IMR-90 (cell line): ENCODE results near the gene FRMD3. TPM values are rescaled to one million over a fixed set of nuclear protein-coding genes. Genes with fewer than 3 reads are reported as not detected.

ENCODE experiments used
- ATAC-seq: fragments of 200-7000 bp; cut with Tn5 transposase; 2 replicates; pipeline ENCODE4 v1.9.1; 2020; ENCODE audit warnings: low read depth, mild to moderate bottlenecking, moderate library complexity
- BruUV-seq: library from RNA; stranded (reverse); fragments of 400-500 nt; replicated peaks from 2 replicates; lab custom pipeline; 2021; lab: Mats Ljungman, UMichigan
- CTCF ChIA-PET: fragments of 300-600 bp; formaldehyde crosslinking; extraction: SDS; loops from one replicate; lab custom pipeline; 2021; ENCODE audit warnings: antibody characterized with exemption; lab: Yijun Ruan, JAX
- POLR2A ChIA-PET: fragments of 300-600 bp; sonication (Branson Sonifier 250); formaldehyde crosslinking; loops from one replicate; lab custom pipeline; 2022; ENCODE audit warnings: antibody characterized with exemption; ENCODE audit not compliant: unreplicated experiment; lab: Charles Lee
- DNase-seq: peaks from one replicate; pipeline ENCODE4 v3.0.0; 2013
- H2AFZ ChIP-seq: replicated peaks from 2 replicates; pipeline ENCODE3; 2013; ENCODE audit warnings: low read length, mild to moderate bottlenecking; ENCODE audit not compliant: poor library complexity
- H2AK5ac ChIP-seq: 2 replicates; pipeline ENCODE4 v1.6.1; 2013; ENCODE audit warnings: low read depth, low read length, inconsistent platforms
- H2AK9ac ChIP-seq: replicated peaks from 2 replicates; pipeline ENCODE3; 2013; ENCODE audit warnings: mild to moderate bottlenecking, low read depth, low read length, moderate library complexity; ENCODE audit not compliant: poor library complexity
- H2BK120ac ChIP-seq: 2 replicates; pipeline ENCODE4 v1.6.1; 2013; ENCODE audit warnings: low read depth, low read length, inconsistent platforms
- H2BK15ac ChIP-seq: 3 replicates; pipeline ENCODE4 v1.6.1; 2013; ENCODE audit warnings: low read depth, low read length, inconsistent platforms
- H2BK20ac ChIP-seq: 2 replicates; pipeline ENCODE4 v1.6.1; 2013; ENCODE audit warnings: low read depth, mild to moderate bottlenecking, inconsistent platforms, low read length, moderate library complexity
- H2BK5ac ChIP-seq: 2 replicates; pipeline ENCODE4 v1.6.1; 2013; ENCODE audit warnings: mild to moderate bottlenecking, low read depth, low read length, inconsistent platforms; ENCODE audit not compliant: poor library complexity, severe bottlenecking
- H3K14ac ChIP-seq: replicated peaks from 2 replicates; pipeline ENCODE4 v1.6.1; 2013; ENCODE audit warnings: low read depth, low read length, inconsistent platforms
- H3K18ac ChIP-seq: 2 replicates; pipeline ENCODE4 v1.6.1; 2013; ENCODE audit warnings: low read depth, low read length, control low read depth
- H3K23ac ChIP-seq: 2 replicates; pipeline ENCODE4 v1.6.1; 2013; ENCODE audit warnings: low read depth, low read length, inconsistent platforms
- H3K27ac ChIP-seq: 2 replicates; pipeline ENCODE4 v1.5.1; 2013; ENCODE audit warnings: mild to moderate bottlenecking, control low read depth, low read length; ENCODE audit not compliant: insufficient read depth
- H3K27me3 ChIP-seq: 2 replicates; pipeline ENCODE4 v1.6.1; 2013; ENCODE audit warnings: low read length; ENCODE audit not compliant: control insufficient read depth, insufficient read depth
- H3K36me3 ChIP-seq: 2 replicates; pipeline ENCODE4 v1.6.1; 2013; ENCODE audit warnings: low read length, mixed read lengths; ENCODE audit not compliant: control insufficient read depth, insufficient read depth
- H3K4ac ChIP-seq: 2 replicates; pipeline ENCODE4 v1.6.1; 2013; ENCODE audit warnings: low read depth, low read length, inconsistent platforms
- H3K4me1 ChIP-seq: 2 replicates; pipeline ENCODE4 v1.6.1; 2013; ENCODE audit warnings: low read length, mixed read lengths; ENCODE audit not compliant: control insufficient read depth, insufficient read depth
- H3K4me2 ChIP-seq: 2 replicates; pipeline ENCODE4 v1.6.1; 2013; ENCODE audit warnings: low read depth, mild to moderate bottlenecking, control low read depth, low read length, moderate library complexity
- H3K4me3 ChIP-seq: 2 replicates; pipeline ENCODE4 v1.5.1; 2013; ENCODE audit warnings: low read depth, mild to moderate bottlenecking, control low read depth, low read length, moderate library complexity; ENCODE audit not compliant: insufficient read depth
- H3K56ac ChIP-seq: 2 replicates; pipeline ENCODE4 v1.6.1; 2013; ENCODE audit warnings: low read length, inconsistent platforms; ENCODE audit not compliant: insufficient read depth; ENCODE audit errors: extremely low read depth
- H3K79me1 ChIP-seq, 2 experiments: 2 replicates each; pipeline ENCODE4 v1.6.1; 2013; ENCODE audit warnings: low read length in 2 of 2, inconsistent platforms in 1 of 2, low read depth in 1 of 2
- H3K9ac ChIP-seq: 2 replicates; pipeline ENCODE4 v1.6.1; 2013; ENCODE audit warnings: low read depth, low read length, control low read depth
- H3K9me1 ChIP-seq: 2 replicates; pipeline ENCODE4 v1.6.1; 2013; ENCODE audit warnings: low read length, inconsistent platforms; ENCODE audit not compliant: insufficient read depth
- H3K9me3 ChIP-seq: 2 replicates; pipeline ENCODE4 v1.6.1; 2013; ENCODE audit warnings: low read length; ENCODE audit not compliant: control insufficient read depth, insufficient read depth
- H4K20me1 ChIP-seq: 2 replicates; pipeline ENCODE4 v1.6.1; 2013; ENCODE audit warnings: low read length, inconsistent platforms; ENCODE audit not compliant: insufficient read depth
- H4K5ac ChIP-seq: 2 replicates; pipeline ENCODE4 v1.6.1; 2013; ENCODE audit warnings: mild to moderate bottlenecking, low read depth, low read length, control low read depth
- H4K8ac ChIP-seq, 2 experiments: 2 replicates each; pipeline ENCODE4 v1.6.1; 2013; ENCODE audit warnings: low read depth in 2 of 2, low read length in 2 of 2, control low read depth in 1 of 2, inconsistent platforms in 1 of 2
- H4K91ac ChIP-seq: 2 replicates; pipeline ENCODE4 v1.6.1; 2013; ENCODE audit warnings: low read depth, low read length, inconsistent platforms; ENCODE audit not compliant: insufficient read depth
- BHLHE40 ChIP-seq: fragments of 150-350 bp; IDR thresholded peaks from 2 replicates; pipeline ENCODE4 v1.6.1; 2016; ENCODE audit warnings: mild to moderate bottlenecking, low read depth, low read length
- CEBPB ChIP-seq: IDR thresholded peaks from 2 replicates; pipeline ENCODE4 v1.6.1; 2012; ENCODE audit warnings: low read depth, low read length, improper control_type of control experiment
- CHD1 ChIP-seq: IDR thresholded peaks from 2 replicates; pipeline ENCODE4 v1.6.1; 2012; ENCODE audit warnings: low read depth, low read length, improper control_type of control experiment
- FOS ChIP-seq: fragments of 150-350 bp; IDR thresholded peaks from 2 replicates; pipeline ENCODE4 v1.6.1; 2016; ENCODE audit warnings: low read depth, low read length
- MAZ ChIP-seq: IDR thresholded peaks from 2 replicates; pipeline ENCODE4 v1.6.1; 2012; ENCODE audit warnings: low read depth, mild to moderate bottlenecking, low read length, improper control_type of control experiment, moderate library complexity, borderline replicate concordance
- MXI1 ChIP-seq: IDR thresholded peaks from 2 replicates; pipeline ENCODE4 v1.6.1; 2012; ENCODE audit warnings: low read depth, mild to moderate bottlenecking, low read length, moderate library complexity, borderline replicate concordance
- NFE2L2 ChIP-seq: fragments of 150-350 bp; IDR thresholded peaks from 2 replicates; pipeline ENCODE4 v1.6.1; 2016; ENCODE audit warnings: low read depth, mild to moderate bottlenecking, low read length
- POLR2A ChIP-seq: IDR thresholded peaks from 2 replicates; pipeline ENCODE4 v1.6.1; 2012; ENCODE audit warnings: mild to moderate bottlenecking, low read depth, low read length
- RAD21 ChIP-seq: IDR thresholded peaks from 2 replicates; pipeline ENCODE4 v1.6.1; 2012; ENCODE audit warnings: low read length, improper control_type of control experiment
- RCOR1 ChIP-seq: IDR thresholded peaks from 2 replicates; pipeline ENCODE4 v1.6.1; 2012; ENCODE audit warnings: mild to moderate bottlenecking, low read length, improper control_type of control experiment; ENCODE audit not compliant: insufficient replicate concordance
- RFX5 ChIP-seq: IDR thresholded peaks from 2 replicates; pipeline ENCODE4 v1.8.0; 2012; ENCODE audit warnings: low read depth, mild to moderate bottlenecking, low read length, moderate library complexity
- SMC3 ChIP-seq: fragments of 150-350 bp; IDR thresholded peaks from 2 replicates; pipeline ENCODE4 v1.6.1; 2016; ENCODE audit warnings: low read depth, mild to moderate bottlenecking, antibody characterized with exemption, low read length, moderate library complexity
- WGBS, 2 experiments: methylation state at CpG; one replicate each; pipeline versions ENCODE4 v1.1.5 to v1.1.7; 2013; ENCODE audit warnings: missing lambda C conversion rate in 2 of 2; ENCODE audit not compliant: insufficient read length in 1 of 2; ENCODE audit errors: extremely low coverage in 2 of 2; 5-methylcytosine and 5-hydroxymethylcytosine counted together
- dilution Hi-C: fragments of 300-500 bp; cut with HindIII; formaldehyde crosslinking; loops from one replicate; pipeline ENCODE4 v1.14.3; 2018; ENCODE audit warnings: low sequenced_read_pairs; ENCODE audit not compliant: unreplicated experiment
- in situ Hi-C: fragments of 300-500 bp; cut with MboI; formaldehyde crosslinking; loops from 3 replicates; pipeline ENCODE4 v1.14.3; 2019; ENCODE audit warnings: low sequenced_read_pairs, inconsistent platforms, mixed read lengths
- intact Hi-C: fragments of 100-400 bp; cut with micrococcal nuclease; formaldehyde crosslinking; loops from 2 replicates; pipeline ENCODE4 v1.10.0; 2022
- polyA plus RNA-seq, 3 experiments: library from polyadenylated mRNA; depleted of rRNA; stranded (reverse); fragments of >200 nt; gene quantifications; 2 replicates each; pipeline ENCODE4 v1.2.3, GENCODE V29; 2012; ENCODE audit warnings: low replicate concordance in 1 of 3
- total RNA-seq: library from RNA; depleted of rRNA; stranded (reverse); fragments of >200 nt; gene quantifications from 2 replicates; pipeline ENCODE4 v1.2.3, GENCODE V29; 2012
- TF ChIP-seq, protein P1 (sequence below): conservative IDR thresholded peaks from 2 replicates; pipeline ENCODE4 v1.5.1; 2012; ENCODE audit warnings: mild to moderate bottlenecking, low read depth, low read length, improper control_type of control experiment
- TF ChIP-seq, protein P2 (sequence below): fragments of 150-350 bp; IDR thresholded peaks from 2 replicates; pipeline ENCODE4 v1.6.1; 2017; ENCODE audit warnings: mild to moderate bottlenecking, antibody characterized with exemption, low read length, low read depth
- TF ChIP-seq, protein P3 (sequence below): fragments of 150-350 bp; IDR thresholded peaks from 2 replicates; pipeline ENCODE4 v1.6.1; 2016; ENCODE audit warnings: low read depth, mild to moderate bottlenecking, low read length, moderate library complexity, borderline replicate concordance

FRMD3 gene
- total and polyA plus RNA-seq, 2 of the 4 experiments (the other 2 are of a cell fraction): 0.02 to 0.18 TPM

DNA sequence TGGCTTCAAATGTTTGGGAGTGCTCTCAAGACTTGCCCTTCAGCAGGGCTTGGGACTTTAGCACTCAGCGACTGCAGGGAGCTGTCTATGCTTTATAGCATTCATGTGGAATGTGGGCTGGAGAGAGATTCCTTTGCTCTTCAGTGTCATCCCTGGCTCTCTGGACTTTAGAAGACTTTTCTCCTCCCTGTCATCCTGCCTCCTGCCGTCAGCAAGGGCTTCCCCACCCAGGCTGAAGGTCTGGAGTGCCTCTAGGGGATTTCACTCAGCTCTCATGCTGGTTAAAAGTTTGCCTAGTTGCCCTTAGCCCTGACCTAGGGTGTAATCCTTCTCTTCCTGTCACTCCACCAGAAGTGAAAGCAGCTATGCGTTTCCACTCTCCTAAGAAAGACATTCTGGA, 210.9 kb downstream of the FRMD3 start:
- intact Hi-C loops (no loop called here), in situ Hi-C loops (no loop called here), dilution Hi-C loops (no loop called here)
- no peak overlapping the region for H4K8ac ChIP-seq
- no CpG with 5 or more reads among the region's 3 CpGs for WGBS, 2 experiments
- H3K9ac ChIP-seq: no peak overlapping the region
- H3K56ac ChIP-seq: no peak overlapping the region
- H3K23ac ChIP-seq: no peak overlapping the region
- TF ChIP-seq FOS: no peak
- TF ChIP-seq NFE2L2: no peak
- TF ChIP-seq, protein P1, sequence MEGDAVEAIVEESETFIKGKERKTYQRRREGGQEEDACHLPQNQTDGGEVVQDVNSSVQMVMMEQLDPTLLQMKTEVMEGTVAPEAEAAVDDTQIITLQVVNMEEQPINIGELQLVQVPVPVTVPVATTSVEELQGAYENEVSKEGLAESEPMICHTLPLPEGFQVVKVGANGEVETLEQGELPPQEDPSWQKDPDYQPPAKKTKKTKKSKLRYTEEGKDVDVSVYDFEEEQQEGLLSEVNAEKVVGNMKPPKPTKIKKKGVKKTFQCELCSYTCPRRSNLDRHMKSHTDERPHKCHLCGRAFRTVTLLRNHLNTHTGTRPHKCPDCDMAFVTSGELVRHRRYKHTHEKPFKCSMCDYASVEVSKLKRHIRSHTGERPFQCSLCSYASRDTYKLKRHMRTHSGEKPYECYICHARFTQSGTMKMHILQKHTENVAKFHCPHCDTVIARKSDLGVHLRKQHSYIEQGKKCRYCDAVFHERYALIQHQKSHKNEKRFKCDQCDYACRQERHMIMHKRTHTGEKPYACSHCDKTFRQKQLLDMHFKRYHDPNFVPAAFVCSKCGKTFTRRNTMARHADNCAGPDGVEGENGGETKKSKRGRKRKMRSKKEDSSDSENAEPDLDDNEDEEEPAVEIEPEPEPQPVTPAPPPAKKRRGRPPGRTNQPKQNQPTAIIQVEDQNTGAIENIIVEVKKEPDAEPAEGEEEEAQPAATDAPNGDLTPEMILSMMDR: no peak
- no peak for TF ChIP-seq BHLHE40
- no peak for TF ChIP-seq MXI1
- no peak for TF ChIP-seq RCOR1
- TF ChIP-seq RFX5: no peak
- TF ChIP-seq, protein P2, sequence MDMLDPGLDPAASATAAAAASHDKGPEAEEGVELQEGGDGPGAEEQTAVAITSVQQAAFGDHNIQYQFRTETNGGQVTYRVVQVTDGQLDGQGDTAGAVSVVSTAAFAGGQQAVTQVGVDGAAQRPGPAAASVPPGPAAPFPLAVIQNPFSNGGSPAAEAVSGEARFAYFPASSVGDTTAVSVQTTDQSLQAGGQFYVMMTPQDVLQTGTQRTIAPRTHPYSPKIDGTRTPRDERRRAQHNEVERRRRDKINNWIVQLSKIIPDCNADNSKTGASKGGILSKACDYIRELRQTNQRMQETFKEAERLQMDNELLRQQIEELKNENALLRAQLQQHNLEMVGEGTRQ: no peak
- no peak for TF ChIP-seq SMC3
- no peak for TF ChIP-seq CHD1
- TF ChIP-seq MAZ: no peak
- TF ChIP-seq, protein P3, sequence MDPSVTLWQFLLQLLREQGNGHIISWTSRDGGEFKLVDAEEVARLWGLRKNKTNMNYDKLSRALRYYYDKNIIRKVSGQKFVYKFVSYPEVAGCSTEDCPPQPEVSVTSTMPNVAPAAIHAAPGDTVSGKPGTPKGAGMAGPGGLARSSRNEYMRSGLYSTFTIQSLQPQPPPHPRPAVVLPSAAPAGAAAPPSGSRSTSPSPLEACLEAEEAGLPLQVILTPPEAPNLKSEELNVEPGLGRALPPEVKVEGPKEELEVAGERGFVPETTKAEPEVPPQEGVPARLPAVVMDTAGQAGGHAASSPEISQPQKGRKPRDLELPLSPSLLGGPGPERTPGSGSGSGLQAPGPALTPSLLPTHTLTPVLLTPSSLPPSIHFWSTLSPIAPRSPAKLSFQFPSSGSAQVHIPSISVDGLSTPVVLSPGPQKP: no peak
- no peak for TF ChIP-seq POLR2A
- TF ChIP-seq CEBPB: no peak
- no peak for TF ChIP-seq RAD21
- DNase-seq (no peak), ATAC-seq (no peak; the same call in 1 of the 2 replicates)
- H3K4me2 ChIP-seq: no peak overlapping the region
- no peaks in the 10 kb centered on the region for H4K20me1 ChIP-seq
- no TSS peak for BruUV-seq
- H3K27me3 ChIP-seq: no peaks in the 10 kb centered on the region
- H2BK120ac ChIP-seq: no peak overlapping the region
- H3K9me1 ChIP-seq: no peaks in the 10 kb centered on the region
- no peak overlapping the region for H2BK20ac ChIP-seq
- no peak overlapping the region for H2AFZ ChIP-seq
- no peak overlapping the region for H2BK5ac ChIP-seq
- H2AK9ac ChIP-seq: no peak overlapping the region
- H4K5ac ChIP-seq: no peak overlapping the region
- H3K9me3 ChIP-seq: no peaks in the 10 kb centered on the region
- H3K4me3 ChIP-seq: no peak overlapping the region
- no peak overlapping the region for H3K4ac ChIP-seq
- POLR2A ChIA-PET: no interaction called here
- CTCF ChIA-PET: no interaction called here
- no peak overlapping the region for H4K91ac ChIP-seq
- H3K27ac ChIP-seq: no peak overlapping the region
- no peaks in the 10 kb centered on the region for H3K36me3 ChIP-seq
- H3K14ac ChIP-seq: no peak overlapping the region
- H2BK15ac ChIP-seq: no peak overlapping the region
- H2AK5ac ChIP-seq: no peak overlapping the region
- H3K18ac ChIP-seq: no peak overlapping the region
- no peaks in the 10 kb centered on the region for H3K79me1 ChIP-seq
- no peaks in the 10 kb centered on the region for H3K4me1 ChIP-seq
